ENCODE results near the gene GFRA4.

Gene GFRA4

GRCh38 chr20:3663031-3663701, at the start of gene GFRA4:
Gene GFRA4, minus strand, starts transcription at chr20:3663399. Its CDS starts 0 bp downstream, at chr20:3663399.
- no peak for DNase-seq

- no peak for DNase-seq
Observed at GRCh38 chr20:3712279-3712873, 49.2 kb upstream of the GFRA4 start, which contains the start of gene SIGLEC1. Gene SIGLEC1, minus strand, starts transcription at chr20:3712600. Its CDS starts 5,472 bp downstream, at chr20:3707128.

GRCh38 chr20:3711484-3711941, 48.3 kb upstream of the GFRA4 start:
- no peak for DNase-seq

GRCh38 chr20:3710703-3711483, 47.7 kb upstream of the GFRA4 start:
- no peak for DNase-seq

GRCh38 chr20:3710011-3710466, 46.8 kb upstream of the GFRA4 start:
- no peak for DNase-seq

- DNase-seq = no peak
Observed at GRCh38 chr20:3707508-3707899, 44.3 kb upstream of the GFRA4 start.

- no peak for DNase-seq
Observed at GRCh38 chr20:3706774-3707507, 43.7 kb upstream of the GFRA4 start.

GRCh38 chr20:3705970-3706739, 43.0 kb upstream of the GFRA4 start:
- no peak for DNase-seq

GRCh38 chr20:3705491-3705969, 42.3 kb upstream of the GFRA4 start:
- no peak for DNase-seq

- DNase-seq = no peak
Observed at GRCh38 chr20:3704087-3704486, 40.9 kb upstream of the GFRA4 start.

- DNase-seq = no peak
Observed at GRCh38 chr20:3702611-3703391, 39.6 kb upstream of the GFRA4 start.

- no peak for DNase-seq
Observed at GRCh38 chr20:3701061-3701998, 38.1 kb upstream of the GFRA4 start.

- no peak for DNase-seq
Observed at GRCh38 chr20:3699037-3699436, 35.8 kb upstream of the GFRA4 start.

- no peak for DNase-seq
Observed at GRCh38 chr20:3698591-3699001, 35.4 kb upstream of the GFRA4 start.

- DNase-seq = no peak
Observed at GRCh38 chr20:3697588-3698305, 34.5 kb upstream of the GFRA4 start.

GRCh38 chr20:3696745-3697587, 33.8 kb upstream of the GFRA4 start:
- no peak for DNase-seq

GRCh38 chr20:3696200-3696599, 33.0 kb upstream of the GFRA4 start:
- DNase-seq = no peak

- no peak for DNase-seq
Observed at GRCh38 chr20:3694864-3695263, 31.7 kb upstream of the GFRA4 start.
